Testis (tissue), 3 donors: ENCODE measurements around the gene PLCD3. TPM values are rescaled to one million over a fixed set of nuclear protein-coding genes. Genes with fewer than 3 reads are reported as not detected.

Experiments used
- DNase-seq: peaks from one replicate; pipeline ENCODE4 v3.0.0-alpha.2; 2019
- H3K27ac ChIP-seq, 2 donors: fragments of 200-600 bp; sonication (generic); one replicate each; pipeline ENCODE4 v1.5.1; 2019
- H3K27me3 ChIP-seq: fragments of 200-600 bp; sonication (generic); one replicate; pipeline ENCODE4 v1.5.1; 2019
- H3K36me3 ChIP-seq: fragments of 200-600 bp; sonication (generic); one replicate; pipeline ENCODE4 v1.5.1; 2017; ENCODE audit warnings: low read depth; ENCODE audit errors: missing control alignments
- H3K4me1 ChIP-seq: fragments of 200-600 bp; sonication (generic); one replicate; pipeline ENCODE4 v1.5.1; 2019
- H3K4me3 ChIP-seq, 2 donors: fragments of 200-600 bp; sonication (generic); one replicate each; pipeline ENCODE4 v1.5.1; 2017 to 2019
- H3K9me3 ChIP-seq: fragments of 200-600 bp; sonication (generic); one replicate; pipeline ENCODE4 v1.5.1; 2017
- CTCF ChIP-seq, 3 experiments: fragments of 450-650 bp in 2 of 3; fragments of 200-600 bp in 1 of 3; sonication (generic) in 1 of 3; IDR thresholded peaks; one replicate each; pipeline ENCODE4 v1.5.1; 2016 to 2019; ENCODE audit warnings: antibody characterized with exemption in 3 of 3, mild to moderate bottlenecking in 2 of 3, moderate library complexity in 1 of 3
- POLR2A ChIP-seq: fragments of 450-650 bp; IDR thresholded peaks from one replicate; pipeline ENCODE4 v1.6.1; 2017; ENCODE audit warnings: antibody characterized with exemption, mild to moderate bottlenecking, moderate library complexity
- WGBS, 2 donors: methylation state at CpG; one replicate each; pipeline ENCODE4 v1.1.5; 2018; 5-methylcytosine and 5-hydroxymethylcytosine counted together
- intact Hi-C: fragments of 100-400 bp; cut with DNase I; formaldehyde crosslinking; loops from one replicate; pipeline ENCODE4 v1.15.1; 2023; ENCODE audit warnings: low total_unique reads
- polyA plus RNA-seq: library from polyadenylated mRNA; stranded (reverse); fragments of 350-450 nt; fragmentation: Illumina TruSeq; extraction: RNeasy Lipid Tissue Mini Kit (QIAGEN cat#74804); gene quantifications from one replicate; pipeline ENCODE4 v1.2.3, GENCODE V29; 2014; ENCODE audit warnings: low read depth, low replicate concordance; ENCODE audit not compliant: insufficient read depth
- total RNA-seq, 2 donors: library from RNA; depleted of rRNA; stranded (reverse); fragments of >200 nt; gene quantifications; one replicate each; pipeline ENCODE4 v1.2.3, GENCODE V29; 2016

PLCD3 gene
- total and polyA plus RNA-seq, 3 donors from 2014 or later: 62.2 to 106 (median 86.3) TPM

- no peaks in the 10 kb centered on the region for H3K9me3 ChIP-seq
- no peaks in the 10 kb centered on the region for H3K36me3 ChIP-seq
- intact Hi-C loops: no loop called here
- no peak for DNase-seq
- H3K27ac ChIP-seq: no peak overlapping the region
- H3K4me1 ChIP-seq: peaks cover 5% of the 10 kb centered on the region
- 90 to 94% methylated on average over 6 of the region's 6 CpGs for WGBS, 2 donors
- TF ChIP-seq CTCF (IDR thresholded peaks at IDR 0.05): no peak
- no peak for TF ChIP-seq POLR2A
- H3K4me3 ChIP-seq: no peak overlapping the region
- no peaks in the 10 kb centered on the region for H3K27me3 ChIP-seq
These were observed 45.3 kb downstream of the PLCD3 start for GRCh38 chr17:45086865-45087503.

- no peaks in the 10 kb centered on the region for H3K9me3 ChIP-seq
- 84 to 91% methylated on average over 4 of the region's 4 CpGs for WGBS, 2 donors
- no peaks in the 10 kb centered on the region for H3K36me3 ChIP-seq
- no peak overlapping the region for H3K27ac ChIP-seq
- no peak for TF ChIP-seq POLR2A
- TF ChIP-seq CTCF (IDR thresholded peaks at IDR 0.05): no peak
- no peak overlapping the region for H3K4me3 ChIP-seq
- intact Hi-C loops: no loop called here
- no peaks in the 10 kb centered on the region for H3K27me3 ChIP-seq
- no peak for DNase-seq
- H3K4me1 ChIP-seq: peaks cover 5% of the 10 kb centered on the region
These were observed 45.9 kb downstream of the PLCD3 start for GRCh38 chr17:45086391-45086790.

GRCh38 chr17:45081047-45081703, 51.1 kb downstream of the PLCD3 start:
- H3K36me3 ChIP-seq: no peaks in the 10 kb centered on the region
- intact Hi-C loops: no loop called here
- no peaks in the 10 kb centered on the region for H3K27me3 ChIP-seq
- H3K4me1 ChIP-seq: peaks cover 8% of the 10 kb centered on the region
- H3K4me3 ChIP-seq: no peak overlapping the region
- no peak overlapping the region for H3K27ac ChIP-seq
- TF ChIP-seq POLR2A (no peak), CTCF (IDR thresholded peaks at IDR 0.05) (no peak)
- no peak for DNase-seq
- WGBS, 2 donors: 74 to 82% methylated on average over 6 of the region's 6 CpGs
- H3K9me3 ChIP-seq: no peaks in the 10 kb centered on the region

GRCh38 chr17:45077643-45078042, 54.7 kb downstream of the PLCD3 start:
- Histone ChIP-seq H3K9me3 (no peaks in the 10 kb centered on the region), H3K4me1 (peaks cover 8% of the 10 kb centered on the region), H3K27ac (peak overlapping the region in 1 of 2 donors; percentile 7), H3K4me3 (no peak overlapping the region), H3K27me3 (no peaks in the 10 kb centered on the region), H3K36me3 (no peaks in the 10 kb centered on the region)
- no peak for TF ChIP-seq POLR2A
- TF ChIP-seq CTCF (IDR thresholded peaks at IDR 0.05): no peak
- DNase-seq: no peak
- 78 to 84% methylated on average over 3 of the region's 3 CpGs for WGBS, 2 donors
- intact Hi-C loops: no loop called here
